Measurements from ENCODE around the gene GNG12.

GNG12 gene

GRCh38 chr1:67840449-67840848 is 7.2 kb upstream of the GNG12 start:
- DNase-seq, result no peak

GRCh38 chr1:67839826-67840225 is 6.6 kb upstream of the GNG12 start:
- no peak for DNase-seq

- DNase-seq, result no peak
These were observed 5.1 kb upstream of the GNG12 start for GRCh38 chr1:67838180-67838910.

- DNase-seq, result no peak
These were observed 3.5 kb upstream of the GNG12 start for GRCh38 chr1:67836769-67837168.

- no peak for DNase-seq
These were observed 2.6 kb upstream of the GNG12 start for GRCh38 chr1:67835663-67836452.

GRCh38 chr1:67834246-67834877 is 1.1 kb upstream of the GNG12 start:
- DNase-seq, result no peak

GRCh38 chr1:67833602-67833940 is 304 bp upstream of the GNG12 start:
- no peak for DNase-seq

GRCh38 chr1:67831850-67832513 is 1.3 kb downstream of the GNG12 start:
- peak in 9 of 14 donors; percentile 16 to 56 (median 38) for DNase-seq

GRCh38 chr1:67830928-67831830 is 2.1 kb downstream of the GNG12 start:
- no peak for DNase-seq

- no peak for DNase-seq
These were observed 3.0 kb downstream of the GNG12 start for GRCh38 chr1:67830226-67830625.

GRCh38 chr1:67827688-67828087 is 5.6 kb downstream of the GNG12 start:
- DNase-seq, result no peak

- DNase-seq, result no peak
These were observed 7.7 kb downstream of the GNG12 start for GRCh38 chr1:67825591-67825990.

GRCh38 chr1:67824766-67825165 is 8.5 kb downstream of the GNG12 start:
- DNase-seq, result no peak

- no peak for DNase-seq
These were observed 9.7 kb downstream of the GNG12 start for GRCh38 chr1:67823615-67824014.

GRCh38 chr1:67821263-67821662 is 12.0 kb downstream of the GNG12 start:
- DNase-seq, result no peak

GRCh38 chr1:67818725-67819301 is 14.5 kb downstream of the GNG12 start:
- no peak for DNase-seq

- no peak for DNase-seq
These were observed 15.1 kb downstream of the GNG12 start for GRCh38 chr1:67818162-67818561.

GRCh38 chr1:67817319-67817718 is 15.9 kb downstream of the GNG12 start:
- DNase-seq, result no peak

GRCh38 chr1:67816506-67816905 is 16.8 kb downstream of the GNG12 start:
- no peak for DNase-seq

- no peak for DNase-seq
These were observed 17.2 kb downstream of the GNG12 start for GRCh38 chr1:67816095-67816475.

- no peak for DNase-seq
These were observed 17.8 kb downstream of the GNG12 start for GRCh38 chr1:67815303-67816094.
